Heart left ventricle (tissue), 16 donors: ENCODE data around the gene PGAP3. TPM values are rescaled to one million over a fixed set of nuclear protein-coding genes. Genes with fewer than 3 reads are reported as not detected.
A peak's percentile ranks its signal among the peaks of the same experiment; 100 is the strongest.

Source experiments
- ATAC-seq, 4 donors: fragments of 200-7000 bp; cut with Tn5 transposase; one replicate each; pipeline ENCODE4 v1.9.1; 2020 to 2022; ENCODE audit warnings: moderate library complexity in 4 of 4, mild to moderate bottlenecking in 3 of 4, moderate number of reproducible peaks in 1 of 4
- DNase-seq, 5 donors: peaks; one replicate each; pipeline ENCODE4 v3.0.0-alpha.2; 2020
- H3K27ac ChIP-seq, 12 donors: fragments of 200-600 bp; sonication (generic) in 4 of 12; one replicate each; pipeline versions ENCODE4 v1.5.0 to v1.8.0; 2016 to 2022; ENCODE audit warnings: mild to moderate bottlenecking in 2 of 12
- H3K27me3 ChIP-seq, 9 donors: fragments of 200-600 bp; sonication (generic) in 2 of 9; one replicate each; pipeline versions ENCODE4 v1.5.1 to v1.8.0; 2016 to 2022; ENCODE audit warnings: mild to moderate bottlenecking in 3 of 9
- H3K36me3 ChIP-seq, 9 donors: fragments of 200-600 bp; sonication (generic) in 2 of 9; one replicate each; pipeline versions ENCODE4 v1.5.0 to v1.8.0; 2018 to 2022; ENCODE audit warnings: mild to moderate bottlenecking in 2 of 9
- H3K4me1 ChIP-seq, 12 donors: fragments of 200-600 bp; sonication (generic) in 4 of 12; one replicate each; pipeline versions ENCODE4 v1.5.0 to v1.8.0; 2016 to 2022; ENCODE audit warnings: mild to moderate bottlenecking in 3 of 12
- H3K4me3 ChIP-seq, 12 donors: fragments of 200-600 bp; sonication (generic) in 4 of 12; one replicate each; pipeline versions ENCODE4 v1.5.0 to v1.8.0; 2017 to 2022; ENCODE audit warnings: mild to moderate bottlenecking in 9 of 12, moderate library complexity in 4 of 12
- H3K9me3 ChIP-seq, 12 donors: fragments of 200-600 bp; sonication (generic) in 4 of 12; one replicate each; pipeline versions ENCODE4 v1.5.0 to v1.8.0; 2016 to 2022; ENCODE audit warnings: mild to moderate bottlenecking in 1 of 12
- CTCF ChIP-seq, 12 donors: fragments of 200-600 bp; sonication (generic) in 4 of 12; IDR thresholded peaks; one replicate each; pipeline versions ENCODE4 v1.5.0 to v1.8.0; 2018 to 2022; ENCODE audit warnings: antibody characterized with exemption in 12 of 12, mild to moderate bottlenecking in 5 of 12
- POLR2A ChIP-seq, 2 donors: fragments of 450-650 bp; IDR thresholded peaks; one replicate each; pipeline ENCODE4 v1.6.1; 2017; ENCODE audit warnings: antibody characterized with exemption in 2 of 2, mild to moderate bottlenecking in 2 of 2, moderate library complexity in 2 of 2
- WGBS, 4 donors: extraction: QIAGEN DNeasy Blood & Tissue Kit in 2 of 4; methylation state at CpG; one replicate each; pipeline versions ENCODE4 v1.1.5 to v1.1.7; 2013 to 2018; 5-methylcytosine and 5-hydroxymethylcytosine counted together
- intact Hi-C, 10 donors: fragments of 100-400 bp; cut with DNase I; formaldehyde crosslinking; loops; one replicate each; pipeline versions ENCODE4 v1.11.1 to v1.14.2; 2022
- polyA plus RNA-seq, 2 donors: library from polyadenylated mRNA; stranded (reverse); fragments of 200-250 nt; gene quantifications; one replicate each; pipeline ENCODE4 v1.2.3, GENCODE V29; 2013
- total RNA-seq, 9 donors: library from RNA; depleted of rRNA in 2 of 9; stranded (reverse); fragments of >200 nt in 2 of 9; fragmentation: NEBNext Ultra II Directional in 3 of 9; extraction: Animal tissue kit (Norgen Biotek cat#: 25700) in 3 of 9; gene quantifications; one replicate each; pipeline versions ENCODE4 v1.1.0 to v1.2.4, GENCODE V29; 2016 to 2023
- donor health status: ischemic (EF 13 %, LVEDD 7.1; RV severe dilation, severe dysfunction).
- donor health status: healthy with polysubstance abuse.
- donor health status: DM: no; HTN: yes; CAD: no.
- donor health status: DM: no; HTN: no; CAD: no.
- donor health status: ischemic (EF 25% LVEDD 6.9; RV normal size, moderate dysfunction).
- donor health status: ischemic (EF 25% LVEDD 5.7; RV mildly dilated, moderate dysfunction).
- donor health status: healthy.
- donor health status: DM: yes; HTN: yes; CAD: no.
- donor health status: ischemic (EF 35%, LVEDD 5.7; RV mildly dilated, moderate dysfunction).
- donor health status: nonischemic (EF 11% LVEDD 7.7; RV severe dilation, severe dysfunction).
- donor health status: DM: yes; HTN: yes; CAD: no.
- donor health status: PGD.
- donor health status: ischemic (EF 29% LVEDD 5.4; RV normal size, mild dysfunction).
- donor health status: nonischemic (EF 23%, LVEDD 6.1; RV moderate dilation, normal function).

Gene PGAP3
- total and polyA plus RNA-seq, 11 donors = 8.0 to 18.8 (median 13.3) TPM

- H3K4me1 ChIP-seq = peaks cover 9 to 49% (median 38%) of the 10 kb centered on the region in 12 donors
- peaks cover 0 to 9% (median 0%) of the 10 kb centered on the region in 9 donors for H3K27me3 ChIP-seq
- intact Hi-C loops = loop anchor here in 5 of 10 donors (5.0 kb wide), 3 partner anchors 37 to 117 kb away; partner anchors contain the start of gene MIEN1 (in 1 of the 5)
- no peaks in the 10 kb centered on the region for H3K9me3 ChIP-seq
- DNase-seq (no peak), ATAC-seq (no peak)
- TF ChIP-seq POLR2A (IDR thresholded peaks at IDR 0.05) (no peak), CTCF (IDR thresholded peaks at IDR 0.05) (no peak)
- H3K27ac ChIP-seq = peak overlapping the region in 1 of 12 donors; percentile 85
- H3K4me3 ChIP-seq = no peak overlapping the region
- WGBS, 4 donors = 87 to 93% (median 87%) methylated on average over 7 to 8 of the region's 8 CpGs
- no peaks in the 10 kb centered on the region for H3K36me3 ChIP-seq
These were observed 52.2 kb downstream of the PGAP3 start for GRCh38 chr17:39635614-39636176.

- Histone ChIP-seq H3K4me3 (no peak overlapping the region), H3K4me1 (peaks cover 9 to 36% (median 26%) of the 10 kb centered on the region in 12 donors), H3K9me3 (no peaks in the 10 kb centered on the region), H3K27me3 (peaks cover 0 to 14% (median 0%) of the 10 kb centered on the region in 9 donors), H3K27ac (no peak overlapping the region), H3K36me3 (no peaks in the 10 kb centered on the region)
- no peak for TF ChIP-seq POLR2A (IDR thresholded peaks at IDR 0.05)
- peak; percentile 58 to 84 (median 76) for TF ChIP-seq CTCF (IDR thresholded peaks at IDR 0.05)
- DNase-seq = no peak
- no peak for ATAC-seq
- intact Hi-C loops = no loop called here
- WGBS, 4 donors = 41 to 50% (median 49%) methylated on average over 2 of the region's 2 CpGs
These were observed 53.4 kb downstream of the PGAP3 start for GRCh38 chr17:39634384-39634871.

DNA sequence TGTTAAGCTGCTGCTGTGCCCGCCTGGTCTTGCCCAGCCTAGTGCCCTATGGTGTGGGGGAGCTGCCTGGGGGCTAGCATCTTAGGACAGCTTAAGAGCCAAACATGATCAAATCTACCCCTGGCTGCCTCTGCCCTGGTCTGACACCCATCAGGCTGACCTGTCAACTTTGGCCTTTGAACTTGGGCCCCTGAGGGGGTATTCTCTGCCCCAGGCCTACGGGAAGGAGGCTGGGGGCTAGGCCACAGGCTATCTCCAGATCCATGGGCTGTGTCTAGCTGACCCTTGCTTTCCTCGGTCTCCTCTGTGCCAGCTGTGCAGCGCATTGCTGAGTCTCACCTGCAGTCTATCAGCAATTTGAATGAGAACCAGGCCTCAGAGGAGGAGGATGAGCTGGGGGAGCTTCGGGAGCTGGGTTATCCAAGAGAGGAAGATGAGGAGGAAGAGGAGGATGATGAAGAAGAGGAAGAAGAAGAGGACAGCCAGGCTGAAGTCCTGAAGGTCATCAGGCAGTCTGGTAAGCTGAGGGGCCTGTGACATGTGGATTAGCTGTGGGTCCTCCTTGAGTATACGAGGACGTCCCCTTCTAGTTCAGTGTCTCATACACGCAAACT, 54.2 kb downstream of the PGAP3 start:
- Histone ChIP-seq H3K9me3 (no peaks in the 10 kb centered on the region), H3K4me3 (no peak overlapping the region), H3K4me1 (peaks cover 6 to 29% (median 19%) of the 10 kb centered on the region in 12 donors), H3K27ac (no peak overlapping the region), H3K27me3 (peaks cover 0 to 17% (median 4%) of the 10 kb centered on the region in 9 donors), H3K36me3 (no peaks in the 10 kb centered on the region)
- intact Hi-C loops = no loop called here
- DNase-seq (no peak), ATAC-seq (no peak)
- TF ChIP-seq CTCF (IDR thresholded peaks at IDR 0.05) (no peak), POLR2A (IDR thresholded peaks at IDR 0.05) (no peak)
- 70 to 78% (median 77%) methylated on average over 7 to 8 of the region's 8 CpGs for WGBS, 4 donors

- no peak for TF ChIP-seq POLR2A (IDR thresholded peaks at IDR 0.05)
- no peak for TF ChIP-seq CTCF (IDR thresholded peaks at IDR 0.05)
- intact Hi-C loops = no loop called here
- Histone ChIP-seq H3K9me3 (no peaks in the 10 kb centered on the region), H3K4me1 (peaks cover 0 to 18% (median 8%) of the 10 kb centered on the region in 12 donors), H3K27me3 (peaks cover 0 to 27% (median 12%) of the 10 kb centered on the region in 9 donors), H3K36me3 (no peaks in the 10 kb centered on the region), H3K27ac (no peak overlapping the region), H3K4me3 (no peak overlapping the region)
- ATAC-seq = no peak
- DNase-seq = no peak
- WGBS, 4 donors = 65 to 71% (median 67%) methylated on average over 10 to 13 of the region's 13 CpGs
These were observed 55.5 kb downstream of the PGAP3 start for GRCh38 chr17:39632153-39632941.
